SJCRH30 (cell line): ENCODE measurements around the gene LAGE3. TPM values are rescaled to one million over a fixed set of nuclear protein-coding genes. Genes with fewer than 3 reads are reported as not detected.
"Not testable (repeated sequence)": the region's sequence is repeated elsewhere in the genome, so short reads cannot be mapped to it uniquely, and the experiment has no call there.

Experiments
- DNase-seq, 2 experiments: peaks; one replicate each; pipeline ENCODE4 v3.0.0-alpha.2; 2015 to 2020
- H3K27ac ChIP-seq: fragments of 250-450 bp; sonication (Bioruptor Pico); 2 replicates; pipeline ENCODE4 v1.5.1; 2020; ENCODE audit warnings: mild to moderate bottlenecking, moderate library complexity
- H3K27me3 ChIP-seq: fragments of 250-450 bp; sonication (Bioruptor Pico); 2 replicates; pipeline ENCODE4 v1.5.1; 2020; ENCODE audit warnings: mild to moderate bottlenecking, moderate library complexity
- H3K36me3 ChIP-seq: fragments of 250-450 bp; sonication (Bioruptor Pico); 2 replicates; pipeline ENCODE4 v1.5.1; 2020; ENCODE audit warnings: mild to moderate bottlenecking, moderate library complexity
- H3K4me1 ChIP-seq: fragments of 250-450 bp; sonication (Bioruptor Pico); 2 replicates; pipeline ENCODE4 v1.5.1; 2020; ENCODE audit warnings: mild to moderate bottlenecking, moderate library complexity
- H3K4me3 ChIP-seq: fragments of 250-450 bp; sonication (Bioruptor Pico); 2 replicates; pipeline ENCODE4 v1.5.1; 2020; ENCODE audit warnings: mild to moderate bottlenecking, moderate library complexity
- H3K9me3 ChIP-seq: fragments of 250-450 bp; sonication (Bioruptor Pico); replicated peaks from 2 replicates; pipeline ENCODE4 v1.5.1; 2020; ENCODE audit warnings: mild to moderate bottlenecking, moderate library complexity
- total RNA-seq: library from RNA; depleted of rRNA; stranded (reverse); fragments of >200 nt; shearing (Covaris generic); gene quantifications from 2 replicates; pipeline ENCODE4 v1.2.3, GENCODE V29; 2014

The LAGE3 gene
- total RNA-seq, 1 experiment from 2014 or later, result 21.0 TPM

DNA sequence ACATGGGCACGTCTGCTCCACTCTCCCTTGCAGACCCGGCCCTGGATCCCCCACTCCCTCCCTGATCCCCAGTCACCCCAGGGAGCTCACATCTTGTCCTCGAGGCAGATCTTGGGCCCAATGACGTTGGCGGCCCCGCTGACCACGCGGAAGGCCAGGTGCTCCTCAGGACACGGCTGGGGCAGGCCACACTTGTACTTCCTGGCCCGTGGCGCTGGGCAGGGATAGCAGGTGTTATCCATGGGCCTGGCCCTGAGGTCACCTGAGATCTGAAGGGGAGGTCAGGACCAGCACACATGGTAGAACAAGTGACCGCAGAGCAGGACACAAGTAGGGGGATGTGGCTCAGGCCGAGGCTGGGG lies 29.3 kb upstream of the LAGE3 start:
- Histone ChIP-seq H3K27ac (no peak overlapping the region), H3K9me3 (no peaks in the 10 kb centered on the region), H3K27me3 (no peaks in the 10 kb centered on the region), H3K4me1 (no peaks in the 10 kb centered on the region), H3K36me3 (no peaks in the 10 kb centered on the region), H3K4me3 (no peak overlapping the region)
- no peak for DNase-seq

DNA sequence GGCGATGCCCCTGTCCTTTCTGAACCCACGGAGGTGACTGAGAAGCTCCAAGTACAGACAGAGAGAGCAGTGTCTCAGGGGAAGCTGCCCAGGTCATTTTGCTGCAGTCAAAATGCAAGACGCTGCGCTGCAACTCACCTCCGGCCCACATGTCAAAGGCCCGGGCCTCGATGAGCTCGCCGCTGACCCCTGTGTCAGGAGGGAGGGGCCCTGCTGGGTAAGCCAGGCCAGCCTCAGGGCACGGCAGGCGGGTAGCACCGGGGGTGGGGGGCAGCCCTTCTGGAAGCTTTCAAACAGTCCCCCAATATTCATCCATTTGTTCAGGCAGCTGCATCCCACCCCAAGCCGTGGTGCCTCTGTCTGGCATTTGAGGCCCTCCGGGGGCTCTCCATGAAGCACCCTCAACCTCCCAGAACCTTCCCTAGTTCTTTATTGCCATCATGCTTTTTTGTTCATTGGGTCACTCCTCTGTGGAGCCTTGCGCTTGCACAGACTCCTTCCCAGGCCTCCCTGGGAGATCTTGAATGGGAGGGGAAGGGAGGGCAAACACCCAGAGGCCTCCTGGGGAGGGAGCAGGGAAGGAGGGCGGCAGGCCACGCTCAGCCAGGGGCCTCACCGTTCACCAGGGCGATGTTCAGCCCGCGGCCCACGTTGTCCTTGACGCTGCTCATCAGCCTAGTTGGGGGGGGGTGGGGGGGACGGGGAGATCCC lies 28.7 kb upstream of the LAGE3 start:
- Histone ChIP-seq H3K4me1 (no peaks in the 10 kb centered on the region), H3K4me3 (no peak overlapping the region), H3K9me3 (no peaks in the 10 kb centered on the region), H3K27me3 (no peaks in the 10 kb centered on the region), H3K27ac (no peak overlapping the region), H3K36me3 (no peaks in the 10 kb centered on the region)
- DNase-seq, result no peak

DNA sequence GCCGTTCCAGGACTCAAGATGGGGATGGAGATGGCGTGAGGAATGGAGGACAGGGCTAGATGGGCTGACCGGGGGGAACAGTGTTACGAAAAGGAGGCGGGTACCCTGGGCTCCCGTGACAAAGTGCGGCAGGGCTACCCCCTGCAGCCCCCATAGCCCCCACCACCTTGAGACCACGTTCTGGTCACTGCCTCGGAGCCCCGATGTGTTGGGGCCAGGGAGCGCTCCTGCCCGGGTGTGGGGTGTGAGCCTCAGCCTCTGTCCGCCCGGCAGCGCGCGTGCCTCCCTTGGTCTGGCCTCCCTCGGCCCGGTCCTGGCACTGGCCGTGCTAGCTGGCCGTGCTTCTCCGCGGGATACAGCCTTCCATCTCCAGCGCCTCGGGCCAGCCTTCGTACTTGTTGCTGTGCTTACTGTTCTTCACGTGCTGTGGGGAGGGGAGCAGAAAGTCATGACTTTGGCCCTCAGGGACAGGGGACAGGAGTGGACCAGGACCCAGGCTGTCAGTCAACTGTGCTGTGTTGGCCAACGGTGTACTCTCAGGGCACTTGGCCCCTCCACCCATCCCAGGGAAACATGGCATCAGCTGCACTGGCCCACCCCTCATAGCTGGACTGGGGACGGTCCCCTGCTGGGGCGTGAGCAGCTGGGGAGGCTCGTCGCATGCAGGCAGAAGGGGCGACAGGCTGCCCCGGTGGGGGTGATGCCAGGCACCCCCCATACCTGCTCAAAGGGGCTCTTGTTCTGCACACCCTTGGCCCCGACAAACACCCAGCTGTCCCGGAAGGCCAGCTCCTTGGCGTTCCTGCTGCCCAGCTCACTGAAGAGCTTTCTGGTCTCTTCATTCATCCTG lies 27.6 kb upstream of the LAGE3 start:
- Histone ChIP-seq H3K4me3 (no peak overlapping the region), H3K4me1 (no peaks in the 10 kb centered on the region), H3K27me3 (no peaks in the 10 kb centered on the region), H3K9me3 (no peaks in the 10 kb centered on the region), H3K27ac (no peak overlapping the region), H3K36me3 (no peaks in the 10 kb centered on the region)
- DNase-seq, result no peak

DNA sequence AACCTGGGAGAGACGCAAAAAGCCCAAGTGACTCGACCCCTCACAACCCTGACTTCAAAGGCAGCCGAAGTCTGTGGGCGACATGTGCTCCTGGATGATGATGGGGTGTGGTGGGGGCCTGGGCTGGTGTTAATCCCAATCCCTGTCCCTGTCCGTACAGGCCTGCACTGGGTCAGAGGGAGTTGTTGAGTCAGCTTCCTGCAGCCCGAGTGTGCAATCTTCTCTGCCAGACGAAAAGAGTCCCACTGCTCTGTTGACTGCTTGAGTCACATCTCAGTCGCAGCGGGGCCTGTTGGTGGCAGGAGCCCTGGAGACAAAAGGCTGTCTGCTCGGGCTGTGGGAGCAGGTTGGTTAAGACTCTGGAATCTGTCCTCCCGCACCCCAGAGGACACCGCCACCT lies 26.7 kb upstream of the LAGE3 start:
- no peaks in the 10 kb centered on the region for H3K9me3 ChIP-seq
- H3K27ac ChIP-seq, result no peak overlapping the region
- DNase-seq, result no peak
- no peaks in the 10 kb centered on the region for H3K36me3 ChIP-seq
- no peaks in the 10 kb centered on the region for H3K4me1 ChIP-seq
- H3K27me3 ChIP-seq, result no peaks in the 10 kb centered on the region
- H3K4me3 ChIP-seq, result no peak overlapping the region

DNA sequence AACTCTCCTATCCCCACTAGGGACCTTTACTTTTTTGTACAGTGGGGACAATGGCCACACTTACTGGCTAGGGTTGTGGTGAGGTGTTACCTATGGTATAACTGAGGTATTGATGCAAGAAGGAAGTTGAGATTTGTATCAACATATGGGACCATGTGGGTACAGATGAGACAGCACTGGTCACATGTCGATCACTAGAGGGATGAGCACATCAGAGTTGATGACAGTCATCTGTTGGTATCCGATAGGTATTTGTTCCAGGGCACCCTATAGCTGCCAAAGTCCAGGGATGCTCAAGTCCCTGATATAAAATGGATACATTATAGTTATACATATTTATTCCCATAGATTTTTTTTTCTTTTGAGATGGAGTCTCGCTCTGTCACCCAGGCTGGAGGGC lies 23.9 kb upstream of the LAGE3 start:
- H3K4me3 ChIP-seq, result no peak overlapping the region
- DNase-seq, result no peak
- H3K27ac ChIP-seq, result no peak overlapping the region
- no peaks in the 10 kb centered on the region for H3K27me3 ChIP-seq
- H3K4me1 ChIP-seq, result peaks cover 9% of the 10 kb centered on the region
- no peaks in the 10 kb centered on the region for H3K36me3 ChIP-seq
- no peaks in the 10 kb centered on the region for H3K9me3 ChIP-seq

DNA sequence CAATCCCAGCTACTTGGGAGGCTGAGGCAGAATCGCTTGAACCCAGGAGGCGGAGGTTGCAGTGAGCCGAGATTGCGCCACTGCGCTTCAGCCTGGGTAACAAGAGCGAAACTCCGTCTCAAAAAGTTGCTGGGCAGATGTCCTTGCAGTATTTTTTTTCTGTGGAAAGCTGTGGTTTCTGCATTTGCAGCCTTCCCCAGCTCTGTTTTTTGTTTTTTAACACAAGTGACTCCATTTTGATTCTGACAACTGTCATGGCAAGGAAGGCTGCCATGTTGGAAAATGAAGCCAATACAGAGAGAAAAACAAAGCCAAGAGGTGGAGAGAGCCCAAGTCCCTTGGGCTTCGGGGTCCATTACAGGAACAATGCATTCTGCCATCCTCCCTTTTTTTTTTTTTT lies 23.0 kb upstream of the LAGE3 start:
- H3K4me3 ChIP-seq, result no peak overlapping the region
- H3K36me3 ChIP-seq, result no peaks in the 10 kb centered on the region
- peaks cover 9% of the 10 kb centered on the region for H3K4me1 ChIP-seq

DNA sequence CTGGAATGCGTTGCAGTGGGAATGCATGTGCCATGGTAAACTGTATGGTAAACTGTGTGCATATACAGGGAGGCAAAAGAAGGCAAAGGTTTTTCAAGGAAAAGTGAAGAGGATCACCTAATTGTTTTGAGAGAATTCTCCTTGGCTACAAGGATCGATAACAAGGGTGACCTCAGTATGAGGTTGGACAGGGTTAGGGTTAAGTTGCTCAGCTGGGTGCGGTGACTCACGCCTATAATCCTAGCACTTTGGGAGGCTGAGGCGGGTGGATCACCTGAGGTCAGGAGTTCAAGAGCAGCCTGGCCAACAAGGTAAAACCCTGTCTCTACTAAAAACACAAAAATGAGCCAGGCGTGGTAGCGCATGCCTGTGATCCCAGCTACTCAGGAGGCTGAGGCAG lies 22.3 kb upstream of the LAGE3 start:
- not testable (repeated sequence) for H3K27ac ChIP-seq, H3K4me1 ChIP-seq, H3K9me3 ChIP-seq, H3K4me3 ChIP-seq, H3K36me3 ChIP-seq, H3K27me3 ChIP-seq, DNase-seq

More for the DNA sequence above, 23.0 kb upstream of the LAGE3 start:
- no peak overlapping the region for H3K27ac ChIP-seq
- DNase-seq, result no peak
- no peaks in the 10 kb centered on the region for H3K27me3 ChIP-seq
- H3K9me3 ChIP-seq, result no peaks in the 10 kb centered on the region

DNA sequence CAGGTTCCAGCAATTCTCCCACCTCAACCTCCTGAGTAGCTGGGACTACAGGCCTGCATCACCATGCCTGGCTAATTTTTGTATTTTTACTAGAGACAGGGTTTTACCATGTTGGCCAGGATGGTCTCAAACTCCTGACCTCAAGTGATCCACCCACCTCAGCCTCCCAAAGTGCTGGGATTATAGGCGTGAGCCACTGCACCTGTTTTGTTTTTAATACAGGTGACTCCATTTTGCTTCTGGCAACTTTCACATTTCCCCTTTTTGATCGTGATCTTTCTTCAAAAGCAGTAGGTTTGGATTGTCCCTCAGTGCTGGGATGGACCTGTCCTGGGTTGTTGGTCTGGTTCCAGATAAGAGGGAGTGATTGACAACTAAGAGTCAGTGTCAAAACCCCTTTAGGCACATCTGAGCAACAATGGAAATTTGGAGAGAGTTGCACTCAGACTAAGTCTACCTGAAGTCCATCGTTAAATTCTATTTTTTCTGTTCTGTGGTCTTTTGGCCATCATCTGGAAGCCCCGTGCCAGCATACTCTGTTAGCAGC lies 17.6 kb upstream of the LAGE3 start:
- peaks cover 15% of the 10 kb centered on the region for H3K4me1 ChIP-seq
- H3K9me3 ChIP-seq, H3K27ac ChIP-seq, DNase-seq, H3K4me3 ChIP-seq, H3K27me3 ChIP-seq, H3K36me3 ChIP-seq: not testable (repeated sequence)

DNA sequence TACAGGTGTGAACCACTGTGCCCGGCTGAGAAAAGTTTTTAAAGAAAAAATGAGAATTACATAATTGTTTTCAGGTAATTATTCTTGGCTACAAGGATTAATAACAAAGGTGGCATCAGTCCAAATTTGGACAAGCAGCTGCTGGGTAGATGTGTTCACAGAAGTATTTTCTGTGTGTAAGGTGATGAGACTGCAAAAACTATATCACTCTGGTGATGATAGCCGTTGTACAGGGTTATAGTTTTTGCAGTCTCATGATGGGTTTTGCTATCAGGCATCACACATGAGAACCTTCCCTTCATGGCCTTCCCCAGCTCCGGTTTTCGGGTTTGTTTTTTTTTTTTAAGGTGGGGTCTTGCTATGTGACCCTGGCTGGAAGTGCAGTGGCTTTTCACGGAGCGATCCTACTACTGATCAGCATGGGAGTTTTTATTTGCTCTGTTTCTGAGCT lies 16.4 kb upstream of the LAGE3 start:
- peaks cover 15% of the 10 kb centered on the region for H3K4me1 ChIP-seq
- H3K9me3 ChIP-seq, result no peaks in the 10 kb centered on the region
- H3K27me3 ChIP-seq, result no peaks in the 10 kb centered on the region
- no peaks in the 10 kb centered on the region for H3K36me3 ChIP-seq
- H3K4me3 ChIP-seq, result no peak overlapping the region
- H3K27ac ChIP-seq, result no peak overlapping the region
- no peak for DNase-seq

DNA sequence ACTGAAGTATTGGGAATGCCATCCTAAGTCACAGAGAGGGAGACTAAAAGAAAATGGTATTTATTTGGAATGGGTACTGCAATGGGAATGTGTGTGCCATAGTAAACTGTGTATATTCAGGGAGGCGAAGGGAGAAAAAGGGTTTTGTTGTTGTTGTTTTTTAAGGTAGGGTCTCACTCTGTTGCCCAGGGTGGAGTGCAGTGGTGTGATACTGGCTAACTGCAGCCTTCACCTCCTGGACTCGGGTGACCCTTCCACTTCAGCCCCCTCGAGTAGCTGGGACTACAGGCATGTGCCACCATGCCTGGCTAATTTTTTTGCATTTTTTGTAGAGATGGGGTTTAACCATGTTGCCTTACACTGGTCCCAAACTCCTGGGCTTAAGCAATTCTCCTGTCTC lies 15.6 kb upstream of the LAGE3 start:
- no peak for DNase-seq
- Histone ChIP-seq H3K4me3 (no peak overlapping the region), H3K36me3 (no peaks in the 10 kb centered on the region), H3K27me3 (no peaks in the 10 kb centered on the region), H3K27ac (no peak overlapping the region), H3K4me1 (peaks cover 14% of the 10 kb centered on the region), H3K9me3 (no peaks in the 10 kb centered on the region)

DNA sequence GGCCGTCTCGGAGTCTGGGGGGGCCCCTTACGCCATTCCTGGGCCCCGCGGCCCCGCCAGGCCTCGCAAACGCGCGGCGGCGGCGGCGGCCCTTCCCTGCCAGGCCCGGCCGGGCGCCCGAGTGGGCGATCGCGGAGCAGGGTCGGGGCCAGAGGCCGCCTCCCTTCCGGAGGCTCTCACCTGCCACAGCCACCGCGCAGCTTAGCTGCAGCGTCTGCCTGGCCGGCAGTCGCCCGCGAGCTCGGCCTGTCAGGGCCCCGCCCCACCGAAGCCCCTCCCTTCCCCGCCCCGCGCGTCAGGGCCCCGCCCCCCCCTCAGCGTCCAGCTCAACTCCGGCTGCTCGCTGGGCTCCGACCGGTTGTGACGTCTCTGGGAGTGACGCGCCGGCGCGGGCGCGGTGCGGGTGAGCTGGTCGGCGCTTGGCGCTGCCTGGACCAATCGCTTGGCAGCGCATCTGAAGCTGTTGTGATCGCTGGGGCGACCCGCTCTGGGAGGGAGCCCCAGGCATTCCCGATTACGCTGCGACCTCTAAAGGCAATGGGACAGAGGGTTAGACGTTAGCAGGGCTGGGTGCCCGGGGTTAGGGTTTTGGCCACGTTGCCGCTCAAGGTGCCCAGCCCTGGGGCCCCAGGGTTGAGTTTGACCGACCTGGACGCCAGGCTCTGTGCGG lies 11.5 kb upstream of the LAGE3 start, which contains the start of gene SLC10A3:
SLC10A3 (minus strand) TSS at position 216 of the 670 bp plus-strand sequence. CDS start 1,689 bp downstream, outside the sequence.
- Histone ChIP-seq H3K4me1 (peaks cover 6% of the 10 kb centered on the region; the same call in 1 of the 2 replicates), H3K36me3 (no peaks in the 10 kb centered on the region), H3K27ac (peak within 1 kb of the TSS; percentile 40; the same call in 1 of the 2 replicates), H3K9me3 (no peaks in the 10 kb centered on the region), H3K27me3 (no peaks in the 10 kb centered on the region), H3K4me3 (peak within 1 kb of the TSS; percentile 68)
- peak; percentile 91 to 92 for DNase-seq

DNA sequence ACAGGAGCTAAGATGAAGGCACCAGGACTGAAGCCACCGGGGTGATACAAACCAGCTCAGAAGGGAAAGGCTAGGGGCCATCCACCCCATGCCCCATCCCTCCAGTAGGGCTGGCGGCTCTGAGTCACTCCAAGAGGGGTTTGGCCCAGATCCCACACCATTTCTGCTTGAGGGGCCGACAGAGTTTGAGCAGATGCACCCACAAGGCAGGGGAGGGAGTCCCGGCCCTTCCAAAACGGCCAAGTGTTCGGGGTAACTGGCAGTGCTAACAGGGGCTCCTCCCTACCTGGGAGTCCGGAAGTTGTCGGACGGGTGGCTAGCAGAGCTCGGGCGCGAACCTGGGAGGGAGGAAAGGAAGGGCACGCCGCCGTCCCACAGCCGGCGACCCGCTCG lies 10.9 kb upstream of the LAGE3 start:
- no peaks in the 10 kb centered on the region for H3K27me3 ChIP-seq
- H3K9me3 ChIP-seq, result no peaks in the 10 kb centered on the region
- H3K4me3 ChIP-seq, result peak overlapping the region; percentile 68
- H3K27ac ChIP-seq, result peak overlapping the region; percentile 36; the same call in 1 of the 2 replicates
- DNase-seq, result peak; percentile 62 to 64
- H3K36me3 ChIP-seq, result no peaks in the 10 kb centered on the region
- H3K4me1 ChIP-seq, result peaks cover 6% of the 10 kb centered on the region; the same call in 1 of the 2 replicates

DNA sequence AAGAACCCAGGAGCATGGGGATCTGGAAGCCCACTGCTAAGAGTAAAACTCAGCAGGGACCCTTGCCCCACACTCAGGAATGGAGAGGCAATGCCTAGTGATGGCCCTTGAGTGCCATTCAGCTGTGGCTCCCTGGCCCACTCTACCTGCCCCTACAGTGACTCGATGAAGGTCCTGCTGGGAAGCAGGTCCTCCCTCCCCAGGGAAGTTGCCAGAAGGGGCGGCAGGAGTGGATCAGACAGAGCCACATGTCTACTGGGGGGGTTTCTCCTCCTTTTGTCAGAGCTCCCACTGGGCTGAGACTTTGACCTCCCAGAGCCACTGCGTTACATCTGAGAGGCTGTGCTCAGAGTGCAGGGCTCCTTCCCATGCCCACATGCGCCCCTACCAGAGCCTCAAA lies 10.1 kb upstream of the LAGE3 start:
- H3K36me3 ChIP-seq, result no peaks in the 10 kb centered on the region
- no peak overlapping the region for H3K4me3 ChIP-seq
- H3K27ac ChIP-seq, result no peak overlapping the region
- DNase-seq, result no peak
- peaks cover 6% of the 10 kb centered on the region; the same call in 1 of the 2 replicates for H3K4me1 ChIP-seq
- H3K27me3 ChIP-seq, result no peaks in the 10 kb centered on the region
- H3K9me3 ChIP-seq, result no peaks in the 10 kb centered on the region

DNA sequence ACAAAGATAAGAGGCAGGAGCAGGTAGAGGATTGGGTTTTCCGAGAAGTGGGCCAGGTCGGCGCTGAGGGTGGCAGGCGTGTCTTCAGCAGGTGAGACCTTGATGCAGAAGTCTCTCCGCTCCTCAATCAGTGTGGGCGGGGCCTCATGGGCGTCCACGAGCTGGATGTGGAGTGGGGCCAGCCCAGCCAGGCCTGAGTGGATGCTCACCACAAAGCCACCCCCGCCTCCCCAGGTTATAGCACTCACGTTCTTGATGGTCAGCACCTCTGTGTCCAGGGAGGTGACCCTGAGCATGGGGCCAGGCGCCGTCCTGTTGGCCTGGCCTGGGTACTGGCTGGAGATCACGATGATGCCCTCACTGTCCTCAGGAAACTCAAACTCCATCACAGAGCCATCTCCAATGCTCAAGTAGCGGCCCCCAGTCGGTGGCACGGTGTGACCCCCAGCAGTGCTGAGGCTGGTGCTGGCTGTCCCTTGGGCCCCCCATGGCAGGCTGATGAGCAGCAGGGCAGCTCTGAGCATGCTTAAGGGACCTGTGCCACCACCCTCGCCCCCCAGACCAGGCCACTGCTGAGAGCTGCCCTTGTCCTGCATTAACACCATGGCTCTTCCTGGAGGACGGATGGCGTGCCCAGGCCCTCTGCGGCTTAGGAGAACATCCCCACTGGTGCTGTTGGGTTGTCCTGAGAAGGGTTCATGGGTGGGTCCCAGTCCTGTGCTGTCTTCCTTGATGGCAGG lies 9.4 kb upstream of the LAGE3 start:
- DNase-seq, result no peak
- Histone ChIP-seq H3K27me3 (no peaks in the 10 kb centered on the region), H3K4me3 (no peak overlapping the region), H3K9me3 (no peaks in the 10 kb centered on the region), H3K27ac (no peak overlapping the region), H3K36me3 (no peaks in the 10 kb centered on the region), H3K4me1 (peaks cover 6% of the 10 kb centered on the region; the same call in 1 of the 2 replicates)
